ENCODE measurements around the gene ABLIM2. TPM values are rescaled to one million over a fixed set of nuclear protein-coding genes. Genes with fewer than 3 reads are reported as not detected.

The ABLIM2 gene
- total RNA-seq, 2 experiments from 2014 or later: 0.58 to 0.64 TPM

DNA sequence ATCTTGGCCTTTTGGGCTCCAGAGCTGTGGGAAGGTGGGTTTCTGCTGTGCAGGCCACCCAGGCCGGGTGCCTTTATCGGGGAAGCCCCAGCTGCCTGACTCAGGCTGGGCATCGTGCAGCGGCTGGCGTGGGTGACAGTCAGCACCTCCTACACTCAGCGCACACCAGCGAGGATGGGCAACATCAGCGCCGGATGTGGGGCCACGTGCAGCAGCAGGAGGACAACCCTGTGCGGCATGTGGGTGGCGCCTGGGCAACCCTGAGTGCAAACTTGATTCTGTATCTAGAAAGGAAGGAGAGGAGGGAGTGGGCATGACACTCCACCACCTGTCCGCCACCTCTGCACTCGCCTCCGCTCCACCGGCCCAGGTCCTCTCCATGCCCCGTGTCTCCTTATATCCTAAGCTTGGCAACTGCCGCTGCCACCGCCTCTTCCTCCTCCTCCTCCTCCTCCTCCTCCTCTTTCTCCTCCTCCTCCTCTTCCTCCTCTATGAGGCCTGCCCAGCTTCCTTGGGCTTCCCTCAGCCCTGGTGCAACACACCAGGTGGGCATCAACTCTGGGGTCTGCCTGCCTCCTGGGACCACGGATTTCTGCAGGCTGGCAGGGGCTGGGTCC lies 111.6 kb downstream of the ABLIM2 start:
- CTCF ChIA-PET: no interaction called here
- intact Hi-C loops (cut with DNase I, micrococcal nuclease): no loop called here
- Mint-ChIP-seq H3K27ac (no peak overlapping the region), H3K36me3 (ENCODE audit: low read depth) (no peaks in the 10 kb centered on the region), H3K9me3 (ENCODE audit: low read depth) (no peaks in the 10 kb centered on the region), H3K4me3 (no peak overlapping the region), H3K27me3 (no peaks in the 10 kb centered on the region), H3K4me1 (no peaks in the 10 kb centered on the region)
- POLR2A ChIA-PET: no interaction called here
- DNase-seq (peak; percentile 18), ATAC-seq (peak; percentile 16)

DNA sequence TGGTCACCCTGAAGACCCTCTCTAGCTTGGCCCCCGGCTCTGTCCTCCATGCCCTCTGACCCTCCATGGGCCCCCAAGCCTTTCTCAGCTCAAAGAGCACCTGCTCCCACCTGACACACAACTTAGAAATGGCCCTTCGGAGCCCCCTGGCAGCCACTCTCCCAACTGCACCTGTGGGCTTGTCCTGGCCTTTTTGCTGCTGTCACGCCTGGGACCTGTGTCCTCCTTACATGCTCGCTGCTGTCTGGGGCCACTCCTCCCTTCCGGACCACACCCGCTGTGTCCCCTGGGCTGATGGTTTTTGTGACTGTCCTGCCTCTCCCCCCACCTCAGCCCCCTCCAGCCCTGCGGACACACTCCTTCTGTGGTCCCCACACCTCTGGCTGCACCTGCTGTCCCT lies 112.7 kb downstream of the ABLIM2 start:
- ATAC-seq (no peak), DNase-seq (no peak)
- Mint-ChIP-seq H3K9me3 (ENCODE audit: low read depth) (no peaks in the 10 kb centered on the region), H3K27me3 (no peaks in the 10 kb centered on the region), H3K4me1 (no peaks in the 10 kb centered on the region), H3K36me3 (ENCODE audit: low read depth) (no peaks in the 10 kb centered on the region), H3K4me3 (no peak overlapping the region), H3K27ac (no peak overlapping the region)
- ChIA-PET CTCF (no interaction called here), POLR2A (no interaction called here)
- intact Hi-C loops (cut with DNase I, micrococcal nuclease): no loop called here

DNA sequence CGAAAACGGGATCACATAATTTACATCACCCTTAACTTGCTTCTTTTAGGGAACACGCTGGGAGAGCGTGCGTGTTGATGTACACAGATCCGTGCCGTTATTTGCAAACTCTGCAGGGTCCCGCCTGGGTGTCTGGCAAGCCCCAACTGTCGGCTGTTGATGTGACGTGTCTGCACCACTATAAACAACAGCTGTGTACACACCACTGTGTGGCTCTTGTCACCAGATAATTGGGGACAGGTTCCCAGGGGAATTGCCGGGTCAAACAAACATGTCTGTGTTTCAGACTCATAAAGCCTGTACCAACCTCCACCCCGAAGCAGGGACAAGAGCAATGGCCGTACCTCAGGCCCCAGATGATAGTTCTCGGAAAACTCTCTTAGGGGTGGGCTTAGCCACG lies 113.9 kb downstream of the ABLIM2 start:
- H3K36me3 Mint-ChIP-seq (ENCODE audit: low read depth): no peaks in the 10 kb centered on the region
- H3K27me3 Mint-ChIP-seq: no peaks in the 10 kb centered on the region
- ChIA-PET POLR2A (no interaction called here), CTCF (no interaction called here)
- H3K27ac Mint-ChIP-seq: no peak overlapping the region
- H3K4me1 Mint-ChIP-seq: no peaks in the 10 kb centered on the region
- DNase-seq (no peak), ATAC-seq (no peak)
- H3K4me3 Mint-ChIP-seq: no peak overlapping the region
- intact Hi-C loops (cut with DNase I, micrococcal nuclease): no loop called here
- H3K9me3 Mint-ChIP-seq (ENCODE audit: low read depth): no peaks in the 10 kb centered on the region

DNA sequence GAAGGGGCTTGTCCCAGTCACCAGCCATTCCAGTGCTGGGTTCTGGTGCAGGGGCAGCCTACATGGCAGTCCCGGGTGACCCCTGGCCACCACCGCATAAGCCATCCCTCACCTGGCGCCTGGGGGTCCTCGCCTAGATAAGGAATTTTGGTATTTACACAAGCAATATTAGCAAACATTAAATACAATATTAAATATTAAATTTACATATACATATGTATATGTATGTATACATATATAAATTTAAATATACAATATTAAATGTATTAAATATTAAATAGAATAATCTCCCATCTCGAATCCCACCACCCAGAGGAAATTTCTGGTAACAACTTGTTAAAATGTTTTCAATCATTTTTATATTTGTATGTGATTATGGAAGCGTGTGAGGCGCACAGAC lies 114.4 kb downstream of the ABLIM2 start:
- CTCF ChIA-PET: no interaction called here
- no peaks in the 10 kb centered on the region for H3K4me1 Mint-ChIP-seq
- ATAC-seq: no peak
- peaks cover 2% of the 10 kb centered on the region for H3K27me3 Mint-ChIP-seq
- intact Hi-C loops (cut with DNase I, micrococcal nuclease): no loop called here
- H3K27ac Mint-ChIP-seq: no peak overlapping the region
- POLR2A ChIA-PET: no interaction called here
- no peak for DNase-seq
- H3K4me3 Mint-ChIP-seq: no peak overlapping the region
- no peaks in the 10 kb centered on the region for H3K36me3 Mint-ChIP-seq (ENCODE audit: low read depth)
- no peaks in the 10 kb centered on the region for H3K9me3 Mint-ChIP-seq (ENCODE audit: low read depth)

DNA sequence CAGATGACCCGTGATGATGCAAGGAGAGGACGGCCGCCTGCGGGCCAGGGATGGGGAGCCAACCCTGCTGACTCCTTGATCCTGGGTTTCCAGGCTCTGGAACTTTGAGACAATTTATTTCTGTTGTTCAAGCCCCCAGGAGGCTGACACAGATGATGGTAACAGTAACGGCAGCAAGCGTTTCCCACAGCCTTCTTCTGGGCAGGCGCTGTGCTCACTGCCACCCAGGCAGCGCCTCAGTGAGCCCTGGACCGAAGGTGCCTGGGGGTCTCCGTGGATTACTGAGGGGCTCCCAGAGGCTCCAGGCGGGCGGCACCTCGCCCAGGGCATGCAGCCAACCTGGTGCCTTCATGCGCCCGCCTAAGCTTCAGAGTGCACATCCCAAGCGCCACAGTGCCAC lies 115.0 kb downstream of the ABLIM2 start:
- Mint-ChIP-seq H3K4me3 (no peak overlapping the region), H3K4me1 (no peaks in the 10 kb centered on the region), H3K27ac (no peak overlapping the region), H3K9me3 (ENCODE audit: low read depth) (no peaks in the 10 kb centered on the region), H3K27me3 (peaks cover 2% of the 10 kb centered on the region), H3K36me3 (ENCODE audit: low read depth) (no peaks in the 10 kb centered on the region)
- DNase-seq (no peak), ATAC-seq (no peak)
- POLR2A ChIA-PET: no interaction called here
- CTCF ChIA-PET: no interaction called here
- intact Hi-C loops (cut with DNase I, micrococcal nuclease): no loop called here

DNA sequence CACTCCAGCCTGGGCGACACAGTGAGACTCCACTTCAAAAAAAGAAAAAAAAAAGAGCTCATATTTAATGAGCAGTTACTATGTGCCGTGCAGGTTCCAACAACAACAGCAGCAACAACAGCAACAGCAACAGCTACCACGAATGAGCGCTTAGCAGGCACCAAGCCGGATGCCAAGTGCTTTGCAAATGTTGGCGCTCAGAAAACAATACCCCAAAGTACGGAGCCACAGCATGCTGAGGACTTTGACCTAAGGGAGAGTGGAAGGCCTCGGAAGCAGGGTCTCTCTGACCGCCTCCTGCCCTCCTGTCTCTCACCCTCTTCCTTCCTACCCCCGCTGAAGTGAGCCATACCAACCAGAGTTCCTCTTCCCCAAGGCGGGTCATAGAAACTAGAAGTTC lies 116.7 kb downstream of the ABLIM2 start:
- DNase-seq (no peak), ATAC-seq (no peak)
- Mint-ChIP-seq H3K36me3 (ENCODE audit: low read depth) (no peaks in the 10 kb centered on the region), H3K4me1 (no peaks in the 10 kb centered on the region), H3K9me3 (ENCODE audit: low read depth) (no peaks in the 10 kb centered on the region), H3K27ac (no peak overlapping the region), H3K4me3 (no peak overlapping the region), H3K27me3 (peaks cover 2% of the 10 kb centered on the region)
- CTCF ChIA-PET: no interaction called here
- intact Hi-C loops (cut with DNase I, micrococcal nuclease): no loop called here
- POLR2A ChIA-PET: no interaction called here

DNA sequence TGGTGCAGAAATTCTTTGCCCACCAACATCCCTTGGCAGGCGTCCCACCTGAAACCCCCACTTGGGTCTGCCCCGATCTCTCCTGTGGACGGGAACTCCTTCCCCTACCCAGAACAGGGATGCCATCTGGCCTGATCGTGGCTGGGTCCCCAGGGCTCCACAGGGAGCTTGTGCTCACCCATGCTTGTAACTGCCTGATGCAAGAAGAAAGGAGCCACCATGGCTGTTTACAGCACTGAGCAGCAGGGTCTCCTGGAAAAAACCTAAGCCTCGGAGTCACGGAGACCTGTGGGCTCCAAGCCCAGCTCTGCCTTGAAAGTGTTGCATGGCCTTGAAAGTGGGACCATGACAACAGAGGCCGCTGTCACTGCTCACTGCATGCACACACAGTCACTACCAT lies 117.4 kb downstream of the ABLIM2 start:
- ChIA-PET POLR2A (no interaction called here), CTCF (no interaction called here)
- Mint-ChIP-seq H3K27ac (no peak overlapping the region), H3K4me1 (no peaks in the 10 kb centered on the region), H3K27me3 (peaks cover 2% of the 10 kb centered on the region), H3K4me3 (no peak overlapping the region), H3K36me3 (ENCODE audit: low read depth) (no peaks in the 10 kb centered on the region), H3K9me3 (ENCODE audit: low read depth) (no peaks in the 10 kb centered on the region)
- ATAC-seq: no peak
- DNase-seq: no peak
- intact Hi-C loops (cut with DNase I, micrococcal nuclease): no loop called here

- Mint-ChIP-seq H3K36me3 (ENCODE audit: low read depth) (no peaks in the 10 kb centered on the region), H3K4me3 (no peak overlapping the region), H3K9me3 (ENCODE audit: low read depth) (no peaks in the 10 kb centered on the region), H3K27me3 (peaks cover 2% of the 10 kb centered on the region), H3K27ac (no peak overlapping the region), H3K4me1 (no peaks in the 10 kb centered on the region)
- CTCF ChIA-PET: no interaction called here
- ATAC-seq (no peak), DNase-seq (no peak)
- intact Hi-C loops (cut with DNase I, micrococcal nuclease): no loop called here
- POLR2A ChIA-PET: no interaction called here
Measured at GRCh38 chr4:8040607-8041006, 118.0 kb downstream of the ABLIM2 start.

DNA sequence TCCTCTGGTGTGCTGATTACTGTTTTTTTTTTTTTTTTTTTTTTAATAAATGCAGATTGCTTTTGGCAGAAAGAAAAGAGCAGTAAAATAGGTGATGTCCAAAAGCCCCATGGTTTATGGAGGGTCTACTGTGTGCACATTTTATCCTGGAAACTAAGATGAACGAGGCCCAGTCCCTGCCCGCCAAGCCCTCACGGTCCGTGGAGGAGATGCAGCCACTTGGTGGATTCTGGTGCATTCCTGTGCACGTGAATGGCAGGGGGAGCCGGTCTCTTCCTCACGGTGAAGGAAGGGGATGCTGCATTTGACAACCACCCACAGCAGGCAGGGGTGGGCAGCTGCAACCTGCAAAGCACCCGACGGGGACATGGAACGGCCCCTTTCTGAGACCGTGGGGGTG lies 118.8 kb downstream of the ABLIM2 start:
- Mint-ChIP-seq H3K27ac (no peak overlapping the region), H3K27me3 (peaks cover 2% of the 10 kb centered on the region), H3K36me3 (ENCODE audit: low read depth) (no peaks in the 10 kb centered on the region), H3K9me3 (ENCODE audit: low read depth) (no peaks in the 10 kb centered on the region), H3K4me3 (no peak overlapping the region), H3K4me1 (peaks cover 6% of the 10 kb centered on the region)
- ATAC-seq (no peak), DNase-seq (no peak)
- intact Hi-C loops (cut with DNase I, micrococcal nuclease): no loop called here
- ChIA-PET CTCF (no interaction called here), POLR2A (no interaction called here)

GRCh38 chr4:8039290-8039689 lies 119.3 kb downstream of the ABLIM2 start:
- ATAC-seq (no peak), DNase-seq (no peak)
- ChIA-PET CTCF (no interaction called here), POLR2A (no interaction called here)
- Mint-ChIP-seq H3K27ac (no peak overlapping the region), H3K4me1 (peaks cover 6% of the 10 kb centered on the region), H3K36me3 (ENCODE audit: low read depth) (no peaks in the 10 kb centered on the region), H3K27me3 (peaks cover 2% of the 10 kb centered on the region), H3K4me3 (no peak overlapping the region), H3K9me3 (ENCODE audit: low read depth) (no peaks in the 10 kb centered on the region)
- intact Hi-C loops (cut with DNase I, micrococcal nuclease): no loop called here

DNA sequence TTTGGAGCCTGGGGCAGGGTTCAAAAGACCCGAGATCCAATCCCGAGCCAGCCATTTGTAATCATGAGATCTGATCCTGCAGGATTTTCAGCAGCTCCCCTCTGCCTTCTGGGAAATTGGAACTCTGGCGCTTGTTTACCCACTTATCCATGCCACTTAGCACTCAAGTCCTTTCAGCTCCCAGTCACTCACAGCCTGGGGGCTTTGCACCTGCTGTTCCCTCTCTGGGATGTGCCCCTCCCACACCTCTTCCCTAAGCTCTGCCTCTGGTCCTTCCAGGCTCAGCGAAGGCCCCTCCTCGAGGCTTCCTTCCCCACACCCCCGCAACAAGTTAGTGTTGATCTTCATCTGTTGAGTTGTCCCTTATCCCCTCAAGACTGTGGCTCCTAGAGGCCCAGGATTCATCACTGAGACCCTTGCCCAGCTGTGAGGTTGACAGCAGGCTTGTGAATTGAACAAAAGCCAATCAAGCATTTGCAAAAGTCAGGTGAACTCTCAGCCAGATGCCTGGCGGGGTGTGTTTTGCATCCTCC lies 119.8 kb downstream of the ABLIM2 start:
- Mint-ChIP-seq H3K4me3 (no peak overlapping the region), H3K4me1 (peaks cover 6% of the 10 kb centered on the region), H3K27ac (no peak overlapping the region), H3K9me3 (ENCODE audit: low read depth) (no peaks in the 10 kb centered on the region), H3K27me3 (peaks cover 2% of the 10 kb centered on the region), H3K36me3 (ENCODE audit: low read depth) (no peaks in the 10 kb centered on the region)
- DNase-seq (no peak), ATAC-seq (no peak)
- ChIA-PET POLR2A (no interaction called here), CTCF (no interaction called here)
- intact Hi-C loops (cut with DNase I, micrococcal nuclease): no loop called here

DNA sequence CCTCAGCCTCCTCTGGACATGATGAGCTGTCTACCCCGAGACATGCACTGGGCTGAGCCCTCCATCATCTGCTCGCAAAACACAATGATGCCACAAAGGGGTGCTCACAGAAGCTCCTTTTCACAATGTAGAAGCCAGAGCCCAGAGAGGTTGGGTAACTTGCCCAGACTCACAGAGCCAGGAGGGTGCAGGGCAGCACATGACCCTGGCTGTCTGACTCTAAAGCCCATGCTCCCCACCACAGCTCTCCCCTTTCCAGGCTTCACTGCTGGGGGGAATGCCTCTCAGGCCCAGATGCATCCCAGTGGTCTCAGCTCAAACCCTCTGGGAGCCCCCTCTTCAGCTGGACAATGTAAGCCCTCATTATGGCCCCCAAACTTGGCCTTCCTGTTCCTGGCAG lies 120.5 kb downstream of the ABLIM2 start:
- no peaks in the 10 kb centered on the region for H3K9me3 Mint-ChIP-seq (ENCODE audit: low read depth)
- ChIA-PET CTCF (no interaction called here), POLR2A (no interaction called here)
- no peak for DNase-seq
- no peak overlapping the region for H3K4me3 Mint-ChIP-seq
- no peaks in the 10 kb centered on the region for H3K36me3 Mint-ChIP-seq (ENCODE audit: low read depth)
- H3K4me1 Mint-ChIP-seq: peaks cover 6% of the 10 kb centered on the region
- no peak for ATAC-seq
- H3K27me3 Mint-ChIP-seq: peaks cover 2% of the 10 kb centered on the region
- H3K27ac Mint-ChIP-seq: no peak overlapping the region
- intact Hi-C loops (cut with DNase I, micrococcal nuclease): no loop called here

DNA sequence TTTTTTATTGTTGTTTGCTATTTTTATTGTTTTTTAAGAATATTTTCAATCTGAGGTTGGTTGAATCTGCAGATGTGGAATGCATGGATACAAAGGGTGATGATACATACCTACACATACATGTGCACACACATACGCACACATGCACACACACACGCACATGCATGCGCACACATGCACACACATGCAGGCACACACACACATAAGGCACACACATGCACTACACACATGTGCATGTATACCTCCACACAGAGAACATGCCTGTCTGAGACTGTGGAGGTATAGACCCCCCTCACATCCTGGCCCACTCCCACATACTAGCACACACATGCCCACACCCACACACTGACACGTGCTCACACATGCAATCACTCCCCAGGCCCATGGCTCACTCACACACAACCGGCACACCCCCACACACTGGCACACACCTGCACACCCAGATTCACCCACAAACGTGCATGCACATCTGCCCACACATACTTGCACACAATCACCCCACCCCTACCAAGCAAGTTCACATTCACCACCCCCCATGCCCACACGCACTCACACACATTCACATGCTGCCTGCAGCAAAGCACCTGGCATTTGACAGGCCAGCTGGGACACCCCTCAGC lies 121.4 kb downstream of the ABLIM2 start:
- DNase-seq (no peak), ATAC-seq (no peak)
- ChIA-PET POLR2A (no interaction called here), CTCF (no interaction called here)
- H3K4me1 Mint-ChIP-seq: peaks cover 6% of the 10 kb centered on the region
- H3K27me3 Mint-ChIP-seq: peaks cover 2% of the 10 kb centered on the region
- no peaks in the 10 kb centered on the region for H3K36me3 Mint-ChIP-seq (ENCODE audit: low read depth)
- H3K27ac Mint-ChIP-seq: no peak overlapping the region
- intact Hi-C loops (cut with DNase I, micrococcal nuclease): no loop called here
- no peak overlapping the region for H3K4me3 Mint-ChIP-seq
- no peaks in the 10 kb centered on the region for H3K9me3 Mint-ChIP-seq (ENCODE audit: low read depth)

Measured in activated CD4-positive, alpha-beta T cell treated with anti-CD3 and anti-CD28 coated beads for 36 hours (primary cell).